Measurements from ENCODE around the gene SH3RF3. TPM values are rescaled to one million over a fixed set of nuclear protein-coding genes. Genes with fewer than 3 reads are reported as not detected.

The SH3RF3 gene
- total RNA-seq, 2 donors from 2014 or later = 1.3 to 5.6 TPM

GRCh38 chr2:109510136-109511028 is 381.4 kb downstream of the SH3RF3 start:
- Histone ChIP-seq H3K4me3 (no peak overlapping the region), H3K27ac (no peak overlapping the region), H3K36me3 (replicated peaks in 1 of 2; ENCODE audit: insufficient read depth in 1 of 2, low read depth in 2 of 2) (no peaks in the 10 kb centered on the region), H3K4me1 (no peaks in the 10 kb centered on the region), H3K9me3 (no peaks in the 10 kb centered on the region), H3K27me3 (no peaks in the 10 kb centered on the region)
- WGBS, 2 donors = 36 to 39% methylated on average over 17 to 19 of the region's 19 CpGs
- DNase-seq = peak; percentile 78 to 86 (median 80)
- intact Hi-C loops (cut with DNase I) = loop anchor here (5.0 kb wide), 1 partner anchor 383 kb away; the partner anchor contains the start of gene SH3RF3
- TF ChIP-seq POLR2A (IDR thresholded peaks at IDR 0.05) = no peak
- TF ChIP-seq, protein P1, sequence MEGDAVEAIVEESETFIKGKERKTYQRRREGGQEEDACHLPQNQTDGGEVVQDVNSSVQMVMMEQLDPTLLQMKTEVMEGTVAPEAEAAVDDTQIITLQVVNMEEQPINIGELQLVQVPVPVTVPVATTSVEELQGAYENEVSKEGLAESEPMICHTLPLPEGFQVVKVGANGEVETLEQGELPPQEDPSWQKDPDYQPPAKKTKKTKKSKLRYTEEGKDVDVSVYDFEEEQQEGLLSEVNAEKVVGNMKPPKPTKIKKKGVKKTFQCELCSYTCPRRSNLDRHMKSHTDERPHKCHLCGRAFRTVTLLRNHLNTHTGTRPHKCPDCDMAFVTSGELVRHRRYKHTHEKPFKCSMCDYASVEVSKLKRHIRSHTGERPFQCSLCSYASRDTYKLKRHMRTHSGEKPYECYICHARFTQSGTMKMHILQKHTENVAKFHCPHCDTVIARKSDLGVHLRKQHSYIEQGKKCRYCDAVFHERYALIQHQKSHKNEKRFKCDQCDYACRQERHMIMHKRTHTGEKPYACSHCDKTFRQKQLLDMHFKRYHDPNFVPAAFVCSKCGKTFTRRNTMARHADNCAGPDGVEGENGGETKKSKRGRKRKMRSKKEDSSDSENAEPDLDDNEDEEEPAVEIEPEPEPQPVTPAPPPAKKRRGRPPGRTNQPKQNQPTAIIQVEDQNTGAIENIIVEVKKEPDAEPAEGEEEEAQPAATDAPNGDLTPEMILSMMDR (IDR thresholded peaks at IDR 0.05) = peak; percentile 76 to 93 (median 85)
- peak; percentile 73 for ATAC-seq

GRCh38 chr2:109511168-109511567 is 382.2 kb downstream of the SH3RF3 start:
- Histone ChIP-seq H3K27me3 (no peaks in the 10 kb centered on the region), H3K9me3 (no peaks in the 10 kb centered on the region), H3K27ac (no peak overlapping the region), H3K4me1 (no peaks in the 10 kb centered on the region), H3K36me3 (replicated peaks in 1 of 2; ENCODE audit: insufficient read depth in 1 of 2, low read depth in 2 of 2) (no peaks in the 10 kb centered on the region), H3K4me3 (no peak overlapping the region)
- intact Hi-C loops (cut with DNase I) = loop anchor here (5.0 kb wide), 1 partner anchor 384 kb away; the partner anchor contains the start of gene SH3RF3
- DNase-seq (no peak), ATAC-seq (no peak)
- no peak for TF ChIP-seq POLR2A (IDR thresholded peaks at IDR 0.05)
- TF ChIP-seq, protein P1 (IDR thresholded peaks at IDR 0.05) = no peak
- 69% methylated on average over 3 of the region's 3 CpGs; no CpG with 5 or more reads in 1 of the 2 donors for WGBS, 2 donors

DNA sequence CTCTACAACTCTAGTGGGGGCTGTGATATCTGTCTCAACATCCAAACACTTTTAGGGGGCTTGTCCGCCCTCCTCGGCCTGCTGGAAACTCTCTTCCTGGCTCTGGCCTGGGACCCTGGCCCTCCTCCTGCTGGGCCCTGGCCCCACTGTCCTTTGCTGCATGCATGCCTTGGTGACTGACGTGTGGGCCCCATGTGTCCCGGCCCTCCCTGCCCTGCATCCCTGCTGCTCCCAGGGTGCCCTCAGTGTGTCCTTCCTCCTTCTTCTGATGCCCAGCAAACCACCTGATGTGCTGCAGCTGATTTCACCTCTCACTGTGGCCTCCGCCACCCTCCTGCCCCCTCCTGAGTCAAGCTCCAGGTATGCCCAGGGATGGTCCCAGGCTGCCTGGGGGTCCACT is 383.1 kb downstream of the SH3RF3 start:
- intact Hi-C loops (cut with DNase I) = loop anchor here (5.0 kb wide), 1 partner anchor 385 kb away; the partner anchor contains the start of gene SH3RF3
- ATAC-seq (no peak), DNase-seq (no peak)
- Histone ChIP-seq H3K36me3 (replicated peaks in 1 of 2; ENCODE audit: insufficient read depth in 1 of 2, low read depth in 2 of 2) (no peaks in the 10 kb centered on the region), H3K27me3 (no peaks in the 10 kb centered on the region), H3K4me3 (no peak overlapping the region), H3K27ac (no peak overlapping the region), H3K9me3 (no peaks in the 10 kb centered on the region), H3K4me1 (no peaks in the 10 kb centered on the region)
- TF ChIP-seq POLR2A (IDR thresholded peaks at IDR 0.05) = no peak
- TF ChIP-seq, protein P1 (IDR thresholded peaks at IDR 0.05) = no peak
- 76 to 85% methylated on average over 5 of the region's 5 CpGs for WGBS, 2 donors

DNA sequence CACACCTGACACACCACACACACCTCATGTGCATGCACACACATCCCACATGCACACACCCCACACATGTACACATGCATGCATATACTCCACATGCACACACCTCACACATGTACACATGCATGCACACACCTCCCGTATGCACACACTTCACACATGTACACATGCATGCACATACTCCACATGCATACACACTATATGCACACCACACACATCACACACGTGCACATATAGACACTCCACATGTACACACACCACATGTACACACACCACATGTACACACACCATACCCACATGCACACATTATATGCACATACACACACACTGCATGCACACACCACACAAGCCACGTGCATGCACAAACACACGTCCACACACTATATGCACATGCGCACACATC is 384.2 kb downstream of the SH3RF3 start:
- intact Hi-C loops (cut with DNase I) = loop anchor here (5.0 kb wide), 1 partner anchor 386 kb away; the partner anchor contains the start of gene SH3RF3
- no peak for TF ChIP-seq POLR2A (IDR thresholded peaks at IDR 0.05)
- TF ChIP-seq, protein P1 (IDR thresholded peaks at IDR 0.05) = peak in 1 of 7 experiments; percentile 34
- Histone ChIP-seq H3K27me3 (no peaks in the 10 kb centered on the region), H3K4me3 (no peak overlapping the region), H3K36me3 (replicated peaks in 1 of 2; ENCODE audit: insufficient read depth in 1 of 2, low read depth in 2 of 2) (no peaks in the 10 kb centered on the region), H3K4me1 (no peaks in the 10 kb centered on the region), H3K27ac (no peak overlapping the region), H3K9me3 (no peaks in the 10 kb centered on the region)
- ATAC-seq (no peak), DNase-seq (no peak)
- 68 to 75% methylated on average over 5 of the region's 5 CpGs for WGBS, 2 donors
